SKM-1 treated with dmso at 0.1 percent for 144 hours (cell line): Measurements from ENCODE around the gene DEPDC7.
A peak's percentile ranks its signal among the peaks of the same experiment; 100 is the strongest.
"Not testable (repeated sequence)": the region's sequence is repeated elsewhere in the genome, so short reads cannot be mapped to it uniquely, and the experiment has no call there.

Experiments used
- DNase-seq: peaks from one replicate; lab custom pipeline; 2025; ENCODE audit not compliant: unreplicated experiment; lab: John Stamatoyannopoulos, UW

Gene DEPDC7

DNA sequence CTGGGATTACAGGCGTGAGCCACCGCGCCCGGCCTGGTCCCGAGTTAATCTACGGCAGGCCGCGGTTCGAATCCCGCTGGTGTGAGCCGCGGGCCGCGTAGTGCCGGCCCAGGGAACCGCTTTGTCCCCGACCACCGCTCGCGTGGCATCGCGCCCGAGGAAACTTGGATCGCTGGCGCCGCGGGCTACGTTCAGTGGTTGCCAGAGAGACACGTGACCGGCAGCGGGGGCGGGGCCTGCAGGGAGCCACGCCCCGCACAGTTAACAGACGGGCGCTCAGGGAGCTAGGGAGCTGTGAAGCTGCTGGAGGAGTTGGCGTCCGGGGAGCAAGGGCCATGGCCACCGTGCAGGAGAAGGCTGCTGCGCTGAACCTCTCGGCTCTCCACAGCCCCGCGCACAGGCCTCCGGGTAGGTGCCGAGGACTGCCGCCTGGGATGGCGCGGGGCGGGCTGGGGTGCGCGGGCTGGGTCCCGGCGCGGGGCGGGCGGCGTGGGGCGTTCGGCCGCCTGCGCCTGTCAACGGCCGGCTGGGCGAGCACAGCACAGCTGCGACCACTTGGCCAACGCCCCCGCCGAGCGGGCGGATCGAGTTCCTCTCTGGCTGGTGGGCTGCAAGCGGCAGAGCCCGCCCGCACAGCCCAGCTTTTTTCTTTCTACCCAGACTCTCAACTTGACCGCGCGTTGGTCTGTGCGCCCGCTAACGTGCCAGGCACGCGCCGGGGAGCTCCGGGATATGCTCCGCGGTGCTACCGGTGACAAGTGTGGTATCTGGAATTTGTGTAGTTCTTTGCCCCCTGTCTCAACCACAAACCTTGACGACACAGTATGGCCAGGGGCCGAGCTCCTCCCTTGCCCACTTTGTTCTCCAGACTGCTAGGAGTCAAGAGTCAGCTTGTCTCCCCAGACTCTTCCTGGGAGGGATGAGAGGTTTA, at the start of gene DEPDC7:
DEPDC7 (plus strand) TSS at position 258 of the 931 bp plus-strand sequence; CDS start at position 336, 78 bp downstream.
- DNase-seq = peak; percentile 86

DNA sequence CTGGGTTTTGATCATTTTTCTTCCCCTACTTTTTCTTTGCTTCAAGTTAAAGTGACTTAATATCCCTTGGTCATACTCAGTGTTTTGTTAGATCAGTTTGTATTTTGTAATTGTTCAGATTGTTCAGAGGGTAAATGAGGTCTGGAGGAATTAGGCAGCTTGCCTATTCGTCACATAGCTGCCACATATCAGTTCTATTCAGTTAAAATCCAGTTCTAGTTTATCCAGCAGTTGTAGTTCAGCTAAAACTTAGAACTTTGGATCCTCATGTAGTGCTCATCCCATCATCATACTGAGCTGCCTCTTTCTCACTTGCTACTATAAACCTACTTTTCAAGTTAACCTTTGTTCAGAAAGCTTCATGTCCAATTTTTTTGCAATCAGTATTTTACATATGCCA, 47.1 kb upstream of the DEPDC7 start:
- no peak for DNase-seq

DNA sequence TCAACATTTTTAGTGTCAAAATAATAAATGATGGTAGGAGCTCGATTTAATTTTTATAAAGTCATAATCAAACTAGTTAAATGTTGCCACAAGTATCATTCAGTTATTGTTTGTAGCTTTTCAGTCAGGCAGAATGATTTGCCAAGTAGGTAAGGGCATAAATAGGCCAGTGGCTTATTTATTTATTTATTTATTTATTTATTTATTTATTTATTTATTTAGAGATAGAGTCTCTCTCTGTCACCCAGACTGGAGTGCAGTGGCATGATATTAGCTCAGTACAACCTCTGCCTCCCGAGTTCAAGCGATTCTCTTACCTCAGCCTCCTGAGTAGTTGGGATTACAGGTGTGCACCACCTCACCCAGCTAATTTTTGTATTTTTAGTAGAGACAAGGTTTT, 43.4 kb upstream of the DEPDC7 start:
- DNase-seq = not testable (repeated sequence)

DNA sequence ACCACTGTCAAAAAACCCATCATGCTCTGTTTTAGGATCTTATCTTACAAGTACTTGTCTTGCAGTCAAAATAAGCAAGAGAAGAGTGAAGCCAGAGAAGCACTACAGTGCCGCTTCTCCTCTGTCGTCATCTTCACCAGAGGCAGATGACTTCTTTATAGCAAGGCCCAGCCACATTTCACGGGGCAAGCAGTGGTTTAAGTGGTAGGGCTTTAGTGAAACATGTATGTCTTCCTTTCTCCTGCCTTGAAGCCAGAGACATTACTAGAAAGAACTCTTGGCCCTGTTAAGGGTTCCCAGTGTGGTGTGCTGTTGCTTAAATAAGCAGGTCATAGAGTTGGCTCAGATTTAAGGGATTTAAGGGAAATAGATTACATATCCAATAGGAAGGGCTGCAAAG, 42.9 kb upstream of the DEPDC7 start:
- no peak for DNase-seq

DNA sequence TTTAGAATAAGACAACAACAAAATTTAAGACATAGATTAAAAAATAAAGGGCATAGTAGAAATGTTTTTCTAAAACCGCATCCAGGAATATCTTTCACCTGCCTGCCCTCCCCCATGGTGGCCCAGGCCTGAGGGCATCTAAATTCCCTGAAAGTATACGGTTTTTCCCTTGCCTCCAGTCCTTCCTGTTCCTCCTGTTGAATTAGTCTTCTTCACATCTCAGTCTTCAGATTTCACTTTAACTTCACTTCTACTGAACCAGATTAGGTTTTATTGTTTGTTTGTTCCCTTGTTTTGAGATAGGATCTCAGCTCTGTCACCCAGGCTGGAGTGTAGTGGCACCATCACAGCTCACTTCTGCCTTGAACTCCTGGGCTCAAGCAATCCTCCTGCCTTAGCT, 33.1 kb upstream of the DEPDC7 start:
- no peak for DNase-seq

DNA sequence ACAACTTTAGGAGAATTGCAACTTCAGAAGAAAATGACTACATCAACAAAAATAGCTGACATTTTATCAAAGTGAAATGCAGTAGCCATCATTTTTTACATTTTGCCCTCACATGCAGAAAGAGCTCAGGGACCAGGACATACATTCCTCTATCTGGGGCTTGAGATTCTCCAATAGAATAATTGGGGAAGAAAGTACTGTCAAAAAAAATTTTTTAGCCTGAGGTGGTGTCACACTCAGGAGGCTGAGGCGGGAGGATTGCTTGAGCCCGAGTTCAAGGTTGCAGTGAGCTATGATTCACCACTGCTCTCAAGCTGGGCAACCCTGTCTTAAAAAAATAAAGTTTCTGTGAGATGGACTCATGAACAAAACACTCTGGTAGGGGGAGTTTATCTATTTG, 32.2 kb upstream of the DEPDC7 start:
- DNase-seq = no peak

DNA sequence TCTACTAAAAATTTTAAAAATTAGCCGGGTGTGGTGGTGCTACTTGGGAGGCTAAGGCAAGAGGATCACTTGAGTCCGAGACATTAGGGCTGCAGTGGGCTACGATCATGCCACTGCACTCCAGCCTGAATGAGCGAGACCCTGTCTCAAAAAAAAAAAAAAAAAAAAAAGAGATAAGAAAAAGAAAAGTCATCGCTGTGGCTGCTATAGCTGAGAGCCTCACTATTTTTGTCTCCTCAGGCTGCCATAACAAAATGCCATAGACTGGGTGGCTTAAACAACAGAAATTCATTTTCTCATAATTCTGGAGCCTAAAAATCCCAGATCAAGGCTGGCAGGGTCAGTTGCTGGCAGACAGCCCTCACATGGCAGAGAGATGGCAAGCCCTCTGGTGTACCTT, 30.1 kb upstream of the DEPDC7 start:
- no peak for DNase-seq

DNA sequence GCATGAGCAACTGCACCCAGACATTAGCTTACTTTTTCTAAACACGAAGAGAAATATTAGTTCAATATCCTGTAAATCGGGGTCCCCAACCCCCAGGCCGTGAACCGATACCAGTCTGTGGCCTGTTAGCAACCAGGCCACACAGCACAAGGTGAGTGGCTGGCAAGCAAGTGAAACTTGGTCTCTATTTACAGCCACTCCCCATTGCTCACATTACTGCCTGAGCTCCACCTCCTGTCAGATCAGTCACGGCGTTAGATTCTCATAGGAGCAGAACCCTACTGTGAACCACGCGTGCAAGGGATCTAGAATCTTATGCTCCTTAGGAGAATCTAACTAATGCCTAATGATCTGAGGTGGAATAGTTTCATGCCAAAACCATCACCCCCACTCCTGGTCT, 27.8 kb upstream of the DEPDC7 start:
- no peak for DNase-seq

DNA sequence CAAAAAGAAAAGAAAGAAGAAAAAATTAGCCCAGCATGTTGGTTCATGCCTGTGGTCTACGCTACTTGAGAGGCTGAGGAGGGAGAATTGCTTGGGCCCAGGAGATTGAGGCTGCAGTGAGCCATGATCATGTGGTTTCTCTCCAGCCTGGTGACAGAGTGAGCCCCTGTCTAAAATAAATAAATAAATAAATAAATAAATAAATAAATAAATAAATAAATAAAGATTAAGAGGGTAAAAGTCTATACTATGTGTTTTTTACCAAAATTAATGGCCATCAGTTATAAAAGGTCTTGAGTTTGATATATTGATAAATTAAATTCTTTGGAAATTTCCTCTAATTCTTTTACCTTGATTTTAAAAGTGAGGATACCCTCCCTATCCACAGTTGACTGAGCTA, 25.2 kb upstream of the DEPDC7 start:
- DNase-seq = no peak

DNA sequence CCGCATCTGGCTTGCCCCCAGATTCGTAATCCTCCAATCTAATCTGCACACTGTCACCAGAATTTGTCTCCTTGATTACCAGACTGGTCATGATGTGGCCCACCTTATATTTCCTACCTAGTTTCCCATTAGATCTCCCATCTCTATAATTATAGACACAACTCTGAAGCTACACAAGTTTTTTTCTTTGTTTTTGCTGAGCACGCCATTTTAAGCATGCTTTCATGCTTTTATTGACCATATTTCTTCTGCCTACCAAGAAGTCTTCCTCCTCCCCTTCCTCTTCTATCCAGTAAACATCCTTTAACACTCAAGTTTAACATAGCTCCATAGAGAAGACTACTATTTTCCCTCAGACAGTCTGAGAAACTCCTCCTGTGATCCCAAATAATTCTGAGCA, 24.3 kb upstream of the DEPDC7 start:
- DNase-seq = no peak

DNA sequence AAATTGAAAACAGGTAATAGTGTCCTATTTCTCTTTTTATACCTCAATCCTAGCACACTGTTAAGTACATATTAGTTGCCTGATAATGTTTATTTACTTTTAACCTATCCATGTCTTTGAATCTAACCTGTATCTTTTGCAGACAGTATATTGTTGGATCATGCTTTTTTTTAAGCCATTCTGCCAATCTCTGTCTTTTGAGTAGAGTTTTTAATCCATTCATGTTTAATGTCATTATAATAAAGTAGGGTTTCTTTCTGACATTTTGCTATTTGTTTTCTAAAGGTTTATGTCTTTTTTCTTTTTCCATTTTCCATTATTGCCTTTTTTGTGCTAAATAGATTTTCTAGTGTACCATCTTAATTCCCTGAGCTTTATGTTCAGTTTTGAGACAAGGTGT, 23.8 kb upstream of the DEPDC7 start:
- no peak for DNase-seq

DNA sequence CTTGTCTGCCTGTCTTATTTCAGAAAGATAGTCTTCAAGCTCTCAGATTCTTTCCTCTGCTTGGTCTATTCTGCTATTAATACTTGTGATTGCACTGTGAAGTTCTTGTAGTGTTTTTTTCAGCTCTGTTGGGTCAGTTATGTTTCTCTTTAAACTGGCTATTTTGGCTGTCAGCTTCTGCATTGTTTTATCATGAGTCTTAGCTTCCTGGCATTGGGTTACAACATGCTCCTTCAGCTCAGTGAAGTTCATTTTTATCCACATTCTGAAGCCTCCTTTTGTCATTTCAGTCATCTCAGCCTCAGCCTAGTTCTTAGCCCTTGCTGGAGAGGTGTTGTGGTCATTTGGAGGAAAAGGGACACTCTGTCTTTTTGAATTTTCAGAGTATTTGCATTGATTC, 15.5 kb upstream of the DEPDC7 start:
- DNase-seq = no peak

DNA sequence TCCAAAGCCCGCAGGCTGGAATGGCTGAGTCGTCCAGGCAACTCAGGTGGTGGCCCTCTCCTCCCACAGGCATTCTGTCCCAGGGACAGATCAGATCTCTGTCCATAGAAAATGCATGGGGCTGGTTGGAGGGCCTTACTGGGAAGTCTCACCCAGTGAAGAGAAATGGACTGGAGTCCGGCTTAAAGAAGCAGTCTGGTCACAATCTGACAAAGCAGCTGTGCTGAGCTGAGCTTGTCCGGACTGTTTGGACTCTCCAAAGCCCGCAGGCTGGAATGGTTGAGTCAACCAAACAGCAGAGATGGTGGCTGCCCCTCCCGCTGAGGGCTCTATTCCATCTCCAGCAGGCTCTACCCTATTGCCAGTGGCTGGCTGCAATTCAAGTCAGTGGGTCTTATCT, 14.4 kb upstream of the DEPDC7 start:
- no peak for DNase-seq

DNA sequence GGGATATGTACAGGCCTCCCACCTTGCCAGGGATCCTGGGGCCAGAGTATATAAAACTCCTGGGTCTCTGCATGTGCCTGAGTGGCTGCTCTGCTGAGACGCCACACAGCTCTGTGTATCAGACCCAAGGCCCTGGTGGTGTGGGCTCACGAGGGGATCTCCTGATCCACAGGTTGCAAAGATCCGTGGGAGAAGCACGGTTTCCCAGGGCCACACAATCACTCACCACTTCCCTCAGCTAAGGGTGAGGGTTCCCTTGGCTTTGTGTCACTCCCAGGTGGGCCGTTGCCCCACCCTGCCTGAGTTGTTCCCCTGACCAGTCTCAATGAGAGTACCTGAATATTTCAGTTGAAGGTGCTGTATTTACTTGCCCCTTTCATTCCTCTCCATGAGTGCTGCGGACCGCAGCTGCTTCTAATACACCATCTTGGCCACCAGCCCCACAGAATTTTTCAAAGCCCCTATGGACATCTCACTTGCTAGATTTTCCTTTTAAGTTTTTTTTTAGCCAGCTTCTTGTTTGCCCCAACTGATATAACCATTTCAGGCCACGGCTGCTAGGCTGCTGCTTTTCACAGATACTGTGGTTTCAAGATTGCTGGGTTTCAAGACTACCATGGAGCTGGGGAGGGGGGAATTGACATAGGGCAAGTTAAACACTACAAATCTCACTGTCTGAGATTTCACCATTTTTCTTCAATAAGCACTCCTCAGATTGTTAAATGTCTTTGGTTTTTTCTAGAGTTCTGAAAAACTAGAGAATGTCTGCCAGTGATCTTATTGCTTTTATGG, 13.7 kb upstream of the DEPDC7 start:
- no peak for DNase-seq

DNA sequence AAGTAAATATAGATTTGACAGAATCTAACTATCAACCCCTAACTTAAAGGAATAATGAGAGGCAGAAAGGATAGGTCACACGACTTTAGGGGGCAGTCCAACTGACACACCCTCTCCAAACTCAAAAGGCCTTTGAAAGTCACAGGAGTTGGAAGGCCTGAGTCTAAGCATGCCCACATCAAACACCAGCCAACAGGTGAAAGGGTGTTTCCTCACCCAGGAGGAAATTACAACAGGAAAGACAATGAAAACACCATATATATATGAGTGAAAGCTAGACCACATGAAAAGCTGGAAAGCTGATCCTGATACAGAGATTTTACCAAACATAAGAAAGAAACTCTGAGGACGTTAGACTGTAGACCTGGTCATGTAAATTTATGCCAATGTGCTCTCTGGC, 10.5 kb upstream of the DEPDC7 start:
- no peak for DNase-seq

DNA sequence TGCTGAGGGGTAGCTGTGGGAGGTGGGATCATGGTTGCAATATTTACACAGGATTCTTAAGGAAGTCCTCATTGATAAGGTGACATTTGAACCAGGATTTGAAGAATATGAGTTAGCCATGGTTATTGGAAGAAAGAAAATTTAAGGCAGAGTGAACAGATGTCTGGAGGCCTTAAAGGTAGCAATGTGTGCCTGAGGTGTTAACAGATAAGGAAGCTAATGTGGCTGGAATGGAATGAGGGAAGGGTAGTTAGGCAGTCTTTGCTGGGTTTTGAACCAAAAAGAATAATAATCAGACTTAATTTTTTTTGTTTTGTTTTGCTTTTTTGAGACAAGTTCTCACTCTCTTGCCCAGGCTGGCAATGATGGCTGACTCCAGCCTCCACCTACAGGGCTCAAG, 9.7 kb upstream of the DEPDC7 start:
- no peak for DNase-seq

DNA sequence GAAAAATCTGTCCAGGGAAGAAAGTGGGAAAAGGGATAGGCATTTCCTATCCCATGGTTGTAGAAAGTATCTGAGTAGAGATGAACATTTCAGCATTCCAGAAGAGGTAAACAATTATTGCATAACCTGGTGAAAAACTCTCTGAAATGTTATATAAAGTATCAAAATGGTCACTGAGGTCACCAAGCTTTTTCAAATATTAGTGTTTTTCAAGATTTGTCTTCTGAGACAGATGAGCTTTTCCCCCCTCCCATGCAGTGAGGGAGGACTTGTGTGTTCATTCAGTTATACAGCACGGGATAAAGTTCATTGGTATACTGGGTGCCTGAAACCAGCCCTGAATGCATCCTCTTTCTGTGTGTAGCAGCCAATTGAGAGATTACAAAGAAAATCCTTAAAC, 1.9 kb upstream of the DEPDC7 start:
- DNase-seq = no peak

DNA sequence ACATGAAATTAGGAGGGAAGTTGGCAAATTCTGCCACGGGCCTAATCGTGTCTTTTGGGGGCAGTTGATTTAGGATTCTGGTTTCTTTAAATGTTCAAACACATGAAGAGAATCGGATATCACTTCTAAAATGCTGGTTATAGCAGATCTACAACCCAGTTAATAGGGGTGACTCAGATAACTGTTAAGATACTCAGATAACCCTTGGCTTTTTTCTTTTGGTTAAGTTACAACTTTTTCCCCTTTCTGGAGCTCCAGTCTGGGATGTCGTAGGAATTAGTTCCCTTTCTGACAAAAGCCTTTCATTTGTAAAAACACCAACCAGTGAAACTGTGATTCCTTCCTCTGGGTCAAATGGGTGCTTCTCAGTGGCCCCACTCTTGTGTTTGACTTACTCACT, 976 bp downstream of the DEPDC7 start:
- DNase-seq = no peak

DNA sequence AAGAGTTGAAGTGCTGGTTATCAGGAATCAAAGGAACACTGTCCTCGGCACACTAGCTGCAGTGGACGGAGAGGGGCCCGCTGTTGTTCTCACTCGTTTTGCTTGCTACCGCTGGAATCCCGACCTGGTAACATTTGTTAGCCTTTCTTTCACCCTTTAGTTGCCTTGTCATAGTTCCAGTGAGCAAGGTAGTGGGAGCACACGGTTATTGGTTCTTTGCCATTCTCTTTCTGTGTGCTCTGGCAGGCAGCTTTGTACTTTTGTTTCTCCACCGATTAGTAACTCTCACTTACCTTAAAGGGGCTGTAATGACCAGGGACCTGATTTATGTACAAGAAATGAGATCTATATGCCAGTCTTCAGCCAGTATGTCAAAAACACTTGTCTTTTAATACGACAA, 1.8 kb downstream of the DEPDC7 start:
- no peak for DNase-seq

DNA sequence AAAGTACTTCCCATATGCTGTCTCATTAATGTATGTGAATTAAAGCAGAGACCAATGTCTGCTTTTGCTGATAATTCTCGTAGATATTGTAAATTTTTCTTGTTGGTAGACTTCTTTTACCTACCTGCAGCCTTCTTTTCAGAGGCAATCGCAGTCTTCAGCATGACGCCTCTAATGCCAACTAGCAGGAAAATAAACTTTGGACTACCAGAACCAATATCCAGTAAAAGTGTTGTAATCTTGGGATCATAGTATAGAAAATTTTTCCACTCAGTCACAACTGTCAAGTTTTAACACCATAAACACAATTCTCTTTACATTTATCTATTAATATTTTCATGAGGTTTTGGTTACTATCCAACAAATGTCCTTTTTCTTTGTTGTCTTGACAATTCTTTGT, 2.3 kb downstream of the DEPDC7 start:
- no peak for DNase-seq

DNA sequence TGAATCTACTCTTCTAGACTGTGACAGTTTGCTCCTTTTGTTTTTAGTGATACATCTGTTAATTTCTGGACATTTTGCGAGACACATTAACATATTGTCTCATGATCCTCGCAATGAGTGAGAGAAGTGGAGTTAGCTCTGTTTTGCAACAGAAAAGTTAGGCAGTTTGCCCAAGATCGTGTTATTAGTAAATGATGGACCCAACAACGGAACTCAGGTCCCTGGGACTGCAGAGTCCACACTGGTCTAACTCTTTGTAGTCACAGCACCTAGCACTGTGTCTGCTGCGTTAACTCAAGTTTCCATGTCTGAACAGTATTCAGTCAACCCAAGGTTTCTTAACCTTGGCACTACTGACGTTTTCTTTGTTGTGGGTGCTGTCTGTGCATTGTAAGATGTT, 3.2 kb downstream of the DEPDC7 start:
- no peak for DNase-seq

DNA sequence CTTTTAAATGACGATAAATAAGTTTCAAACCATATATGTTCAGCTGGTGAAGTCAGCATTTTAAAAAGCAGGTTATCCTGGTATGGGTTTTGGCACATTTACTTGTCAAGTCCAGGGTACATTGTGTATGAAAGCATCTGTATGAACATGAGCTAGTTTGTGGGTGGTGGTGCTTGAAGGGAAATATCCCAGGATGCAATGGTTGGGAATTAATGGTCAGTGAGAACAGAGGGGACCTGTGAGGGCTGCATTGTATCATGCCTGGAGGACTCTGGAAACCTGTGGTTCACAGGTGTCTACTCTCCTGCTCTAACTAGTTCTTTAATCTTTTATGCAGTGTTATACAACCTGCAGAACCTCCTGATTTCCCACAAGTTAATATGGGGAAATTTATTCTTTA, 5.8 kb downstream of the DEPDC7 start:
- no peak for DNase-seq
